Nephron (organoid): Measurements from ENCODE around the gene NBEAL1.

Experiments used
- H3K27ac Mint-ChIP-seq, 3 experiments: 2 replicates each; pipeline ENCODE4 v1.8.0; 2020; ENCODE audit warnings: mixed read lengths in 3 of 3, mild to moderate bottlenecking in 2 of 3, moderate library complexity in 1 of 3
- H3K27me3 Mint-ChIP-seq: 2 replicates; pipeline ENCODE4 v1.8.0; 2021; ENCODE audit warnings: low read depth, mild to moderate bottlenecking, moderate library complexity, mixed read lengths
- H3K36me3 Mint-ChIP-seq: 2 replicates; pipeline ENCODE4 v1.8.0; 2020; ENCODE audit warnings: low read depth, mixed read lengths
- H3K4me1 Mint-ChIP-seq: 2 replicates; pipeline ENCODE4 v1.8.0; 2020; ENCODE audit warnings: mixed read lengths
- H3K4me3 Mint-ChIP-seq, 3 experiments: 2 replicates each; pipeline ENCODE4 v1.8.0; 2020; ENCODE audit warnings: mild to moderate bottlenecking in 3 of 3, mixed read lengths in 3 of 3, moderate library complexity in 2 of 3
- H3K9me3 Mint-ChIP-seq: 2 replicates; pipeline ENCODE4 v1.8.0; 2020; ENCODE audit warnings: mixed read lengths
- TF ChIP-seq, protein P1 (sequence below), 3 experiments: fragments of 200-600 bp; sonication (generic); IDR thresholded peaks; one replicate each; pipeline ENCODE4 v1.5.0; 2021; ENCODE audit warnings: antibody characterized with exemption in 3 of 3; ENCODE audit not compliant: unreplicated experiment in 3 of 3

Gene NBEAL1

GRCh38 chr2:203019142-203019541 lies 4.5 kb downstream of the NBEAL1 start:
- no peaks in the 10 kb centered on the region for H3K27me3 Mint-ChIP-seq
- H3K4me3 Mint-ChIP-seq, result peak overlapping the region; percentile 74 to 76 (median 75)
- no peaks in the 10 kb centered on the region for H3K9me3 Mint-ChIP-seq
- peak overlapping the region; percentile 7 to 30 (median 26) for H3K27ac Mint-ChIP-seq
- TF ChIP-seq, protein P1, sequence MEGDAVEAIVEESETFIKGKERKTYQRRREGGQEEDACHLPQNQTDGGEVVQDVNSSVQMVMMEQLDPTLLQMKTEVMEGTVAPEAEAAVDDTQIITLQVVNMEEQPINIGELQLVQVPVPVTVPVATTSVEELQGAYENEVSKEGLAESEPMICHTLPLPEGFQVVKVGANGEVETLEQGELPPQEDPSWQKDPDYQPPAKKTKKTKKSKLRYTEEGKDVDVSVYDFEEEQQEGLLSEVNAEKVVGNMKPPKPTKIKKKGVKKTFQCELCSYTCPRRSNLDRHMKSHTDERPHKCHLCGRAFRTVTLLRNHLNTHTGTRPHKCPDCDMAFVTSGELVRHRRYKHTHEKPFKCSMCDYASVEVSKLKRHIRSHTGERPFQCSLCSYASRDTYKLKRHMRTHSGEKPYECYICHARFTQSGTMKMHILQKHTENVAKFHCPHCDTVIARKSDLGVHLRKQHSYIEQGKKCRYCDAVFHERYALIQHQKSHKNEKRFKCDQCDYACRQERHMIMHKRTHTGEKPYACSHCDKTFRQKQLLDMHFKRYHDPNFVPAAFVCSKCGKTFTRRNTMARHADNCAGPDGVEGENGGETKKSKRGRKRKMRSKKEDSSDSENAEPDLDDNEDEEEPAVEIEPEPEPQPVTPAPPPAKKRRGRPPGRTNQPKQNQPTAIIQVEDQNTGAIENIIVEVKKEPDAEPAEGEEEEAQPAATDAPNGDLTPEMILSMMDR (IDR thresholded peaks at IDR 0.05; ENCODE audit: unreplicated experiment in 3 of 3), result no peak
- peaks cover 42% of the 10 kb centered on the region for H3K4me1 Mint-ChIP-seq
- peaks cover 5% of the 10 kb centered on the region for H3K36me3 Mint-ChIP-seq

DNA sequence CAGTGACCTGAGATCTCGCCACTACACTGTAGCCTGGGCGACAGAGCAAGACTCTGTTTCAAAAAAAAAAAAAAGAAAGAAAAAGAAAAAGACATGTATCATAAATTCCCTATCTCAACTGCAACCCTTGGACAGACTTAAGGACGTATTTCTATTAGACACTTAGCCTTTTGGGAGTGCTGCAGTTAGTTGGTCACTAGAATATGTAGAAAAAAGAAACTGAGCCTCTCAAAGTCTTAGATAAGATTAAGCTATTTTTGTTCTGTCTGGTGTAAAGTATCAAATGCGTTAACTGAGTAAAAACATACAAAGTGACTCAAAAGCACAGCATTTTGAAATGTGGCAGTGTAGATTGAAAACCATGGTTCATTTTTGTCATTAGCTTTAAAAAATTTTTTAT lies 7.3 kb downstream of the NBEAL1 start:
- TF ChIP-seq, protein P1 (IDR thresholded peaks at IDR 0.05; ENCODE audit: unreplicated experiment in 3 of 3), result no peak
- Mint-ChIP-seq H3K27me3 (no peaks in the 10 kb centered on the region), H3K27ac (peak overlapping the region in 1 of 3 experiments; percentile 25), H3K9me3 (no peaks in the 10 kb centered on the region), H3K4me1 (peaks cover 29% of the 10 kb centered on the region), H3K4me3 (no peak overlapping the region), H3K36me3 (peaks cover 5% of the 10 kb centered on the region)

- TF ChIP-seq, protein P1 (IDR thresholded peaks at IDR 0.05; ENCODE audit: unreplicated experiment in 3 of 3), result no peak
These were observed 8.1 kb downstream of the NBEAL1 start for GRCh38 chr2:203022751-203023150.

DNA sequence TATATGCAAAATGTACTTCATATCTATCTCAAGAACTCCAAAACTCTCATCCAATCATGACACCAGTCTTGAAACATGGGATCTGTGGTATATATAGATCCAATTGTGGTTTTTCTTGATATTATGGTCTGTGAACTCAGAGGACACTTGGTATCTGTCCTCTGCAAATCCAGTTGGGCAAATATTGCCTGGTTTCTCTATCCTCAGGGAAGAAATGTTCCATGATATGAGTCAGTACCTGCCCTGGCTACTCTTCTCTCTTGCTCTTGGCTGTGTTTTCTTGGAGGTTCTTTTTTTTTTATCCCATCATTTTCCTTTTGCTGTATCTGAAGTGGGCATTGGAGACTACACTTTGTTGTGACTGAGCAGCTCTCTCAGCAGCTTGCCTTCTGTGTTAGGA lies 10.9 kb downstream of the NBEAL1 start:
- Mint-ChIP-seq H3K36me3 (peaks cover 5% of the 10 kb centered on the region), H3K27ac (peak overlapping the region in 1 of 3 experiments; percentile 1), H3K9me3 (no peaks in the 10 kb centered on the region), H3K27me3 (no peaks in the 10 kb centered on the region), H3K4me1 (peaks cover 6% of the 10 kb centered on the region), H3K4me3 (no peak overlapping the region)
- TF ChIP-seq, protein P1 (IDR thresholded peaks at IDR 0.05; ENCODE audit: unreplicated experiment in 3 of 3), result no peak

More at GRCh38 chr2:203022751-203023150, 8.1 kb downstream of the NBEAL1 start:
- Mint-ChIP-seq H3K27me3 (no peaks in the 10 kb centered on the region), H3K9me3 (no peaks in the 10 kb centered on the region), H3K4me1 (peaks cover 26% of the 10 kb centered on the region), H3K36me3 (peaks cover 5% of the 10 kb centered on the region), H3K4me3 (no peak overlapping the region), H3K27ac (peak overlapping the region; percentile 30 to 79 (median 59))

DNA sequence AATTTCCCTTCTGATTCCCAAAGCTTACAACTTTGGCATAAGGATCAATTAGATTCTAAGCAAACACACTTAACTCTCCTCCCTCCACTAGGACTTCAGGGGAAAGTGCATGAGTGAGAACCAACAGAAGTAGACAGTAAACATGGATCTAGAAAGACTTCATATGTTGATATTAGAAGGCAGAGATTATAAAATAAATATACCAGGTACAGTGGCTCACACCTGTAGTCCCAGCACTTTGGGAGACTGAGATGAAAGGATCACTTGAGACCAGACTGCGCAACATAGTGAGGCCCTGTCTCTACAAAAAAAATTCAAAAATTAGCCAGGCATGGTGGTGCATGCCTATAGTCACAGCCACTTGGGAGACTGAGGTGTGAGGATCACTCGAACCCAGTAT lies 15.9 kb downstream of the NBEAL1 start:
- Mint-ChIP-seq H3K4me3 (no peak overlapping the region), H3K9me3 (no peaks in the 10 kb centered on the region), H3K27ac (no peak overlapping the region), H3K27me3 (peaks cover 5% of the 10 kb centered on the region), H3K4me1 (peaks cover 7% of the 10 kb centered on the region), H3K36me3 (peaks cover 9% of the 10 kb centered on the region)
- TF ChIP-seq, protein P1 (IDR thresholded peaks at IDR 0.05; ENCODE audit: unreplicated experiment in 3 of 3), result no peak

GRCh38 chr2:203030991-203031390 lies 16.3 kb downstream of the NBEAL1 start:
- H3K4me3 Mint-ChIP-seq, result no peak overlapping the region
- peaks cover 9% of the 10 kb centered on the region for H3K36me3 Mint-ChIP-seq
- TF ChIP-seq, protein P1 (IDR thresholded peaks at IDR 0.05; ENCODE audit: unreplicated experiment in 3 of 3), result no peak
- H3K9me3 Mint-ChIP-seq, result no peaks in the 10 kb centered on the region
- peaks cover 7% of the 10 kb centered on the region for H3K4me1 Mint-ChIP-seq
- peaks cover 5% of the 10 kb centered on the region for H3K27me3 Mint-ChIP-seq
- H3K27ac Mint-ChIP-seq, result no peak overlapping the region
